SJSA1 (cell line): ENCODE measurements around the gene CEP135. TPM values are rescaled to one million over a fixed set of nuclear protein-coding genes. Genes with fewer than 3 reads are reported as not detected.
"Not testable (repeated sequence)": the region's sequence is repeated elsewhere in the genome, so short reads cannot be mapped to it uniquely, and the experiment has no call there.

Experiments used
- DNase-seq, 2 experiments: peaks; one replicate each; pipeline ENCODE4 v3.0.0-alpha.2; 2015 to 2020; ENCODE audit warnings: low spot score in 2 of 2, low read depth in 1 of 2
- H3K27ac ChIP-seq: fragments of 250-450 bp; sonication (Bioruptor Pico); 2 replicates; pipeline ENCODE4 v1.5.1; 2020; ENCODE audit warnings: mild to moderate bottlenecking, moderate library complexity
- H3K27me3 ChIP-seq: fragments of 250-450 bp; sonication (Bioruptor Pico); replicated peaks from 2 replicates; pipeline ENCODE4 v1.5.1; 2020; ENCODE audit warnings: mild to moderate bottlenecking, moderate library complexity
- H3K36me3 ChIP-seq: fragments of 250-450 bp; sonication (Bioruptor Pico); 2 replicates; pipeline ENCODE4 v1.5.1; 2020; ENCODE audit warnings: mild to moderate bottlenecking
- H3K4me1 ChIP-seq: fragments of 250-450 bp; sonication (Bioruptor Pico); replicated peaks from 2 replicates; pipeline ENCODE4 v1.6.1; 2021; ENCODE audit warnings: mild to moderate bottlenecking
- H3K4me3 ChIP-seq: fragments of 250-450 bp; sonication (Bioruptor Pico); 2 replicates; pipeline ENCODE4 v1.5.1; 2020; ENCODE audit warnings: mild to moderate bottlenecking
- H3K9me3 ChIP-seq: fragments of 250-450 bp; sonication (Bioruptor Pico); replicated peaks from 2 replicates; pipeline ENCODE4 v1.5.1; 2020; ENCODE audit warnings: mild to moderate bottlenecking
- total RNA-seq: library from RNA; depleted of rRNA; stranded (reverse); fragments of >200 nt; shearing (Covaris generic); gene quantifications from 2 replicates; pipeline ENCODE4 v1.2.3, GENCODE V29; 2014

Gene CEP135
- total RNA-seq, 1 experiment from 2014 or later: 14.0 TPM

DNA sequence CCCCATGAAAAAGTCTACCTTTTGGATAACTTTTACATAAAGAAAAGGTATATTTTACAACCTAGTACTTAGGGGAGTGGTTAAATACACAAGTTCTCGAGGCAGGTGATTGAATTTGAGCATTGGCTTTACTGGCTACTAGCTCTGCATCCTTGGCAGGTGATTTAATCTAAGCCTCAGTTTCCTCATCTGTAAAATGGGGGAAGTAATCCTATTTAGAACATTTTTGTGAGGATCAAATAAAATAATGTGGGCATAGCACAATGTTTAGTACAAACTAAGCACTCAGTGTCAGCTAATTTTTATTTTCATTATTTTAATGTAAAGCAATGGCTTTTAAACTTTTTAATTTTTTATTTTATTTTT is 102.9 kb downstream of the CEP135 start:
- peaks cover 13% of the 10 kb centered on the region for H3K4me1 ChIP-seq
- peaks cover 6% of the 10 kb centered on the region; the same call in 1 of the 2 replicates for H3K36me3 ChIP-seq
- peaks cover 27% of the 10 kb centered on the region for H3K27me3 ChIP-seq
- no peak overlapping the region for H3K4me3 ChIP-seq
- no peak for DNase-seq
- H3K27ac ChIP-seq: no peak overlapping the region
- no peaks in the 10 kb centered on the region for H3K9me3 ChIP-seq

DNA sequence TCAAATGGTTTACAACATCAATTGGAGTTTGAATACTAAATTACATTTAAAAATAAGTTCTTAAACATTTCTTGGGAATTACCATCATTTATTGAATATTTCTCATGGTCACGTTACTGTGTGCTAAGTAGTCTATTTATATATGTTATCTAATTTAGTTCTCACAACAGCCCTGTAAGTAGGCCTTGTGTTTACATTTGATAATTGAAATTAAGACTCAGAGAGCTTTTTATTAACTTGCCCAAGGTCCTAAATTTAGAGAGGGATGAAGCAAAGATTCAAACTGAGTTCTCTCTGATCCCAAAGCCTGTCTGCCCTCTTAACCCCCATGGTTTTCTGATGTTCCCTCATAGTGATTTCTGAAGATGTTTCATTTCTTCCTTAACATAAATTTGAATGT is 103.7 kb downstream of the CEP135 start:
- Histone ChIP-seq H3K27ac (no peak overlapping the region), H3K9me3 (no peaks in the 10 kb centered on the region), H3K4me3 (no peak overlapping the region), H3K27me3 (peaks cover 27% of the 10 kb centered on the region), H3K4me1 (peaks cover 13% of the 10 kb centered on the region), H3K36me3 (peaks cover 6% of the 10 kb centered on the region; the same call in 1 of the 2 replicates)
- no peak for DNase-seq

DNA sequence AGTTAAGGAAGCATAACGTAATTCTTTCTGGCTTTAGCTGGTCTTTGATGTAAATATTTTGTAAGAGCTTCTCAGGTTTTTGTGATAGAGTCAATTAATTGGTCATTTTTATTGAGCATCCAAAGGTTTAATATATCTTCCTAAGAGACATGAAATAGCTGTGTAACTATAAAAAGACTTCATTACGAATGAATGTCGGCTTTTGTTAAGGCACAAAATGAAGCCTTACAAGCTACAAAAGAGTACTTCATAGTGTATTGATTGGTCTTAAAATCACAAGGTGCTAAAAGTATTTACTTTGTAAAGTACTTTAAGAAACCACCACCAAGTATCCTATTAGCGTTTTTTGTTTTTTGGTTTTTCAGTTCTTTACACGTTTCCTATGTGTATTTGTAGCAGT is 104.2 kb downstream of the CEP135 start:
- Histone ChIP-seq H3K36me3 (peaks cover 6% of the 10 kb centered on the region; the same call in 1 of the 2 replicates), H3K4me3 (no peak overlapping the region)
- DNase-seq: no peak

GRCh38 chr4:56055027-56055977 is 106.6 kb downstream of the CEP135 start:
- H3K36me3 ChIP-seq: no peaks in the 10 kb centered on the region
- H3K4me1 ChIP-seq: no peaks in the 10 kb centered on the region
- H3K4me3 ChIP-seq: no peak overlapping the region
- no peak overlapping the region for H3K27ac ChIP-seq
- H3K27me3 ChIP-seq: peaks cover 18% of the 10 kb centered on the region; the same call in 1 of the 2 replicates
- no peak for DNase-seq
- H3K9me3 ChIP-seq: no peaks in the 10 kb centered on the region

More for the DNA sequence above, 104.2 kb downstream of the CEP135 start:
- Histone ChIP-seq H3K27me3 (peaks cover 27% of the 10 kb centered on the region), H3K9me3 (no peaks in the 10 kb centered on the region), H3K27ac (no peak overlapping the region), H3K4me1 (peaks cover 13% of the 10 kb centered on the region)

- peaks cover 11% of the 10 kb centered on the region; the same call in 1 of the 2 replicates for H3K27me3 ChIP-seq
- no peak for DNase-seq
- no peak overlapping the region for H3K27ac ChIP-seq
Measured at GRCh38 chr4:56055991-56056390, 107.2 kb downstream of the CEP135 start.

DNA sequence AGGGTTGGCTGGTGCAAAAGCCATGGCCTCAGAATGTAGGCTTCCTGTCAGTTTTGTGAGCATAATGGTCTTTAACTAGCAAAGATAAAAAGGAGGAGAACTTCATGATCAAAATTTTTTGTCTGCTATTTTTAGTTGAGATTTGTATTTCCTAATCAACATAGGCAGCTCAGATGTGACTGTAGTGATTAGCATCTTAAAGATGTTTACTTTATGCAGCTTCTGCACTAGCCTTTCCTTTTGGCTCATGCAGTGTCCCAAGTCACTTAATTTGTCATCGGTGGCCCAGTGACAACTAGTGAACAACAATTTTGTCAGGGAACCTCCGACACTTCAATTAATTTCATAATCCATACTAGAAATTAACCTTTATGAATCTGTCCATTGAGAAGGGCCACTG is 109.8 kb downstream of the CEP135 start:
- no peaks in the 10 kb centered on the region; the same call in 1 of the 2 replicates for H3K27me3 ChIP-seq
- no peaks in the 10 kb centered on the region for H3K9me3 ChIP-seq
- no peak for DNase-seq
- H3K27ac ChIP-seq: no peak overlapping the region
- no peak overlapping the region for H3K4me3 ChIP-seq
- H3K4me1 ChIP-seq: no peaks in the 10 kb centered on the region
- no peaks in the 10 kb centered on the region for H3K36me3 ChIP-seq

More at GRCh38 chr4:56055991-56056390, 107.2 kb downstream of the CEP135 start:
- Histone ChIP-seq H3K9me3 (no peaks in the 10 kb centered on the region), H3K4me1 (no peaks in the 10 kb centered on the region), H3K4me3 (no peak overlapping the region), H3K36me3 (no peaks in the 10 kb centered on the region)

DNA sequence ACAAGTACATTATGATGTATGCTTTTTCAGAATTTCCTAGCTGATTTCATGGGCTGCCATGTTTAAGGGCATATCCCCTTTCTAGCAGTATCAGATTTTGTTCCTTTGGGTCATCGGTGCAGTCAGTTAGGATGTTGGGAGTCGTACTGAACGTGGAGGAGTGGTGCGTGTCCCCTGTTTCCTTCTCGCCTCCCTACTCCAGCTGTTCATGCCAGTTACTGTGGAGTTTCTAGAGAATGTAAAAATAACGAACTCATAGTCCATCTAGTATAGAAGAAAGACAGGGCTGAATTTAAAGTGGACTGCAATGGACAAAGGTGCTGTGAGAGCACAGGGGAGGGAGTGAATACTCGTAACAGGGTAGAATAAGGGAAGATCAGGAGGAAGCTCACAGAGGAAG is 111.3 kb downstream of the CEP135 start:
- H3K4me3 ChIP-seq: no peak overlapping the region
- H3K9me3 ChIP-seq: no peaks in the 10 kb centered on the region
- H3K27me3 ChIP-seq: no peaks in the 10 kb centered on the region
- no peak for DNase-seq
- H3K27ac ChIP-seq: no peak overlapping the region
- no peaks in the 10 kb centered on the region for H3K36me3 ChIP-seq
- 0 out of 2 replicates have a peak, but pooled peaks cover 3% of the 10 kb centered on the region for H3K4me1 ChIP-seq

GRCh38 chr4:56062106-56062505 is 113.4 kb downstream of the CEP135 start:
- no peak for DNase-seq
- no peaks in the 10 kb centered on the region for H3K27me3 ChIP-seq

DNA sequence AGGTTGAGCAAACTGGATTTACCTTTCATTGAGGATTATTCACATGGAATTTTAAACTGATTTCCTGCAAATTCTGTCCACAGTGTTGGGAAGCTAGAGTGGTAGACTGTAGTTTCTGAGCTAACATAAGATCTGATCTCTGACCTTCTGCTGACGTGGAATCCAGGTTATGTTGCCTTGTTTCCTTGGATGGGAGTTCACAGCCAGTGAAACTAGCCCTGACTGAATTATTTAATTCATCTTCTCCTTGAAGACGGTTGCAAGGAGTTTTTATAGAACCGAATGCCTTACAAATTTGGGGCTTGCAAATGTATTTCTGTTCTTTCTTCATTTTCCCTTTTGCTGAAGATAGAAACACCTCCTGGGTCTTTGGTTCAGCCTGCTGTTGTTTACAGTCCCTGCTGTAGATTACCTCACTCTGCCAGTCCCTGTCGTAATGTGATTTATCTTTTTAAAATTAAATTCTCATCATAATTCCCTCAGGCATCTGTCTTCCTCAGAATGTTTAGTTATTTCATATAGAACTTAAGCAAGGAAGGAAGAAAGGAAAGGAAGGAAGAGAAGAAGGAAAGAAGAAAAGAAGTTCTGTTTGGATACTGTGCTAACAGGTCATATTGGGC is 113.9 kb downstream of the CEP135 start:
- no peak for DNase-seq
- Histone ChIP-seq H3K4me1 (0 out of 2 replicates have a peak, but pooled peaks cover 3% of the 10 kb centered on the region), H3K9me3 (no peaks in the 10 kb centered on the region), H3K27me3 (no peaks in the 10 kb centered on the region), H3K27ac (no peak overlapping the region), H3K36me3 (no peaks in the 10 kb centered on the region), H3K4me3 (no peak overlapping the region)

More at GRCh38 chr4:56062106-56062505, 113.4 kb downstream of the CEP135 start:
- H3K27ac ChIP-seq: no peak overlapping the region
- no peaks in the 10 kb centered on the region for H3K36me3 ChIP-seq
- H3K4me1 ChIP-seq: 0 out of 2 replicates have a peak, but pooled peaks cover 3% of the 10 kb centered on the region
- no peaks in the 10 kb centered on the region for H3K9me3 ChIP-seq
- no peak overlapping the region for H3K4me3 ChIP-seq

- no peak for DNase-seq
- Histone ChIP-seq H3K27ac (no peak overlapping the region), H3K9me3 (no peaks in the 10 kb centered on the region), H3K4me1 (0 out of 2 replicates have a peak, but pooled peaks cover 3% of the 10 kb centered on the region), H3K36me3 (no peaks in the 10 kb centered on the region), H3K27me3 (no peaks in the 10 kb centered on the region), H3K4me3 (no peak overlapping the region)
Measured at GRCh38 chr4:56066493-56066892, 117.7 kb downstream of the CEP135 start.

DNA sequence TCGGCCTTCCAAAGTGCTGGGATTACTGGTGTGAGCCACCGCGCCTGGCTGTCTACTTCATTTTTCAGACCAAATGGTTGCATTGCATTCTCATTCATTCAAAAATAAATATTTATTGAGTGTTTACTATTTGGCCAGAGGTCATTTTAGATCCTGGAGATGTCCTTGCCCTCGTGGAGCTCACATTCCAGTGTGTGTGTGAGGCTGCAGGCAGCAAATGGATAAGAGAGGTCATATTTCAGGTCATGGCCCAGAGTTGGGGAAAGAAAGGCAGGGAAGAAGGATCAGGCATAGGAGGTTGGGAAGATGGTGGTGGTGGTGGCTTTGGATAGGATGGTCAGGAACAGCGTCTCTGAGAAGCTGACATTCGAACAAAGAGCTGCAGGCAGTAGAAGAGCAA is 119.1 kb downstream of the CEP135 start:
- Histone ChIP-seq H3K4me3 (no peak overlapping the region), H3K27ac (no peak overlapping the region), H3K27me3 (no peaks in the 10 kb centered on the region), H3K36me3 (no peaks in the 10 kb centered on the region), H3K9me3 (no peaks in the 10 kb centered on the region), H3K4me1 (0 out of 2 replicates have a peak, but pooled peaks cover 3% of the 10 kb centered on the region)
- no peak for DNase-seq

GRCh38 chr4:56072730-56073129 is 124.0 kb downstream of the CEP135 start:
- H3K9me3 ChIP-seq, DNase-seq, H3K27ac ChIP-seq, H3K36me3 ChIP-seq, H3K4me1 ChIP-seq, H3K4me3 ChIP-seq, H3K27me3 ChIP-seq: not testable (repeated sequence)

DNA sequence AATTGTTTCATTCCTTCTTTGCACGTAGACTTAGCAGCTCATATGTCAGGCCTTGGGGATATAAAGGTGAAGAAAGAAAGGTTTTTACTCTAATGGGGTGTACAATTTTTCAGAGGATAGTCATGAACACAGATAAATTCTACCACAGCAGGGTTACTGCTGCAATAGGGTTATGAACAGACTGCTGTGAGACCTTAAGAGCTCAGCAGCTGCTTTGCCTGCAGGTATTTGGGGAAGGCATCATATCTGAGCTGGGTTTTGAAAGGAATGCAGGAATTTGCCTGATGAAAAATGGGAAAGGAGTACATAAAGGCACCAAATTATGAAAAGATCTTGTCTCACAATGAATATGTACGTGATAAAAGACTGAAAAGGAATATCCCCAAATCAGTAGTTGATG is 128.9 kb downstream of the CEP135 start:
- DNase-seq: no peak
- H3K4me3 ChIP-seq: no peak overlapping the region
- no peaks in the 10 kb centered on the region for H3K9me3 ChIP-seq
- H3K4me1 ChIP-seq: no peaks in the 10 kb centered on the region
- H3K27ac ChIP-seq: no peak overlapping the region
- no peaks in the 10 kb centered on the region for H3K36me3 ChIP-seq
- H3K27me3 ChIP-seq: no peaks in the 10 kb centered on the region

GRCh38 chr4:56078866-56079265 is 130.1 kb downstream of the CEP135 start:
- H3K9me3 ChIP-seq: no peaks in the 10 kb centered on the region
- no peaks in the 10 kb centered on the region for H3K4me1 ChIP-seq
- peak in 1 of 2 experiments; percentile 11 for DNase-seq
- no peaks in the 10 kb centered on the region for H3K36me3 ChIP-seq
- H3K27me3 ChIP-seq: no peaks in the 10 kb centered on the region
- H3K27ac ChIP-seq: no peak overlapping the region
- H3K4me3 ChIP-seq: no peak overlapping the region
